OCI-LY7 (cell line): ENCODE measurements around the gene LOXHD1.

Experiments used
- EZH2phosphoT487 ChIP-seq: fragments of 200-600 bp; sonication (generic); IDR thresholded peaks from 2 replicates; pipeline ENCODE4 v1.6.1; 2018; ENCODE audit warnings: low read depth, borderline replicate concordance, mild to moderate bottlenecking, mixed run types, antibody characterized with exemption, low read length, moderate library complexity, mixed read lengths
- TF ChIP-seq, protein P1 (sequence below): fragments of 200-600 bp; sonication (generic); conservative IDR thresholded peaks from 2 replicates; pipeline ENCODE4 v1.5.1; 2014; ENCODE audit warnings: mild to moderate bottlenecking, antibody characterized with exemption, low read length, moderate library complexity, mixed read lengths

DNA sequence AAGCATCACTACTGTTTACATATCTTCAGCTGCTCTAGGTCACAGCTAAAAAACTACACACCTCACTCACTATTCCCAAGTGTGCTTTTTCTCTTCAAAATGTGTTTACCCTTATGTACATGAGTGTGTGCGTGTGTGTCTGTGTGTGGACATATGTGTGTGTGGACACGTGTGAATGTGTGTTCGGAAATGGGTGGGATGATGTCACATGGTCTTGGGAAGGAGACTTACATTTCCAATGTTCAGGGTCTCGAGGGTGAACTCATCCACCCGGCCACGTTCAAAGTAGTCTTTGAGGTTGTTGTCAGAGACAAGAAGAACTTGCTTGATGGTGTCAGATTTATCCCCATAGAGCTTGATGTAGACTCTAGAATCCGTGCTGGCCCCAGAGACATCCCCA is 87.8 kb downstream of the LOXHD1 start:
- TF ChIP-seq, protein P1, sequence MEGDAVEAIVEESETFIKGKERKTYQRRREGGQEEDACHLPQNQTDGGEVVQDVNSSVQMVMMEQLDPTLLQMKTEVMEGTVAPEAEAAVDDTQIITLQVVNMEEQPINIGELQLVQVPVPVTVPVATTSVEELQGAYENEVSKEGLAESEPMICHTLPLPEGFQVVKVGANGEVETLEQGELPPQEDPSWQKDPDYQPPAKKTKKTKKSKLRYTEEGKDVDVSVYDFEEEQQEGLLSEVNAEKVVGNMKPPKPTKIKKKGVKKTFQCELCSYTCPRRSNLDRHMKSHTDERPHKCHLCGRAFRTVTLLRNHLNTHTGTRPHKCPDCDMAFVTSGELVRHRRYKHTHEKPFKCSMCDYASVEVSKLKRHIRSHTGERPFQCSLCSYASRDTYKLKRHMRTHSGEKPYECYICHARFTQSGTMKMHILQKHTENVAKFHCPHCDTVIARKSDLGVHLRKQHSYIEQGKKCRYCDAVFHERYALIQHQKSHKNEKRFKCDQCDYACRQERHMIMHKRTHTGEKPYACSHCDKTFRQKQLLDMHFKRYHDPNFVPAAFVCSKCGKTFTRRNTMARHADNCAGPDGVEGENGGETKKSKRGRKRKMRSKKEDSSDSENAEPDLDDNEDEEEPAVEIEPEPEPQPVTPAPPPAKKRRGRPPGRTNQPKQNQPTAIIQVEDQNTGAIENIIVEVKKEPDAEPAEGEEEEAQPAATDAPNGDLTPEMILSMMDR, result no peak
- no peak for TF ChIP-seq EZH2phosphoT487
